ENCODE measurements around the gene CLCN7.

DNA sequence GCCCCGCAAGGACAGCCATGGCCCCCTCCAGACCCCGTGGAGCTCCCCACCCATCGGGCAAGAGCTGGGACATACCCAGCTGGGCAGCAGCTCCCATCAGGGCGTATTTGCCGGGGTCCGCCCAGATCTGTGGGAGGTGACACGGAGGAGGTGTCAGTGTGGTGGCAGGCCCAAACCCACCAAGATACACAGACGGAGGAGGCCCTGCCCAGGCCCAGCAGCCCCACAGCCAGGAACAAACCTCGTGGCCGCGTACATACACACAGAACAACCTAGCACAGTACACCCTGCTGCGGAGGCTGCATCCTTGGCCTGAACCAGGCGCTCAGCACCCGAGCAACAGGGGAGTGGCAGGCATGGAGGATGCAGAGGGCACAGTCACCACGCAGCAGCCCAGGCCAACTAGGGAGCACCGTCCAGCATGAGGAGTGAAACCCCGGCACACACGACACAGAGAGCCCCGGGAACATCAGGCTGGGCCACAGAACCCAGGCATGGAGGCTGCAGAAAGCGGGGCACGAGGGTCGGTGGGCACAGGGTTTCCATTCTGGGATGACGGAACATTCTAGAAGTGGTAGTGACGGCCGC lies 25.5 kb downstream of the CLCN7 start:
- TF ChIP-seq TCF12 (IDR thresholded peaks at IDR 0.05; ENCODE audit: low read depth) (no peak), ZBTB7A (IDR thresholded peaks at IDR 0.05; ENCODE audit: low read depth) (no peak), REST (IDR thresholded peaks at IDR 0.05; ENCODE audit: low read depth) (no peak), EP300 (IDR thresholded peaks at IDR 0.05; ENCODE audit: borderline replicate concordance) (no peak), CREB1 (IDR thresholded peaks at IDR 0.05; ENCODE audit: low read depth) (no peak), CEBPB (IDR thresholded peaks at IDR 0.05) (no peak)

All from Ishikawa (cell line).